ENCODE measurements around the gene TYROBP.
"Not testable (repeated sequence)": the region's sequence is repeated elsewhere in the genome, so short reads cannot be mapped to it uniquely, and the experiment has no call there.

TYROBP gene

GRCh38 chr19:35885904-35886303 is 22.2 kb downstream of the TYROBP start:
- intact Hi-C loops (cut with DNase I) = no loop called here
- no peak for DNase-seq

GRCh38 chr19:35885225-35885738 is 22.8 kb downstream of the TYROBP start:
- intact Hi-C loops (cut with DNase I) = no loop called here
- DNase-seq = no peak

- intact Hi-C loops (cut with DNase I) = loop anchor here (2.0 kb wide), 1 partner anchor 51 kb away; no protein-coding TSS in a partner anchor
- DNase-seq = no peak
These were observed 24.2 kb downstream of the TYROBP start for GRCh38 chr19:35883882-35884281.

GRCh38 chr19:35882114-35882832 is 25.8 kb downstream of the TYROBP start:
- intact Hi-C loops (cut with DNase I) = loop anchor here (2.0 kb wide), 1 partner anchor 53 kb away; no protein-coding TSS in a partner anchor
- peak in 18 of 42 donors; percentile 29 to 84 (median 68) for DNase-seq

- intact Hi-C loops (cut with DNase I) = no loop called here
- DNase-seq = peak; percentile 64 to 96 (median 85)
These were observed 28.3 kb downstream of the TYROBP start for GRCh38 chr19:35879770-35880317.

- intact Hi-C loops (cut with DNase I) = no loop called here
- no peak for DNase-seq
These were observed 29.0 kb downstream of the TYROBP start for GRCh38 chr19:35879068-35879467.

GRCh38 chr19:35874392-35874930 is 33.6 kb downstream of the TYROBP start:
- intact Hi-C loops (cut with DNase I) = no loop called here
- no peak for DNase-seq

- no peak for DNase-seq
- intact Hi-C loops (cut with DNase I) = no loop called here
These were observed 35.9 kb downstream of the TYROBP start for GRCh38 chr19:35872180-35872579.

- DNase-seq = no peak
- intact Hi-C loops (cut with DNase I) = no loop called here
These were observed 36.5 kb downstream of the TYROBP start for GRCh38 chr19:35871611-35872010.

GRCh38 chr19:35870798-35871197 is 37.3 kb downstream of the TYROBP start:
- intact Hi-C loops (cut with DNase I) = no loop called here

GRCh38 chr19:35870124-35870736 is 37.9 kb downstream of the TYROBP start:
- intact Hi-C loops (cut with DNase I) = not testable (repeated sequence)

More at GRCh38 chr19:35870798-35871197, 37.3 kb downstream of the TYROBP start:
- no peak for DNase-seq

GRCh38 chr19:35869327-35870123 is 38.6 kb downstream of the TYROBP start:
- intact Hi-C loops (cut with DNase I) = loop anchor here (5.0 kb wide), 1 partner anchor 92 kb away; the partner anchor contains the start of gene ARHGAP33
- DNase-seq = peak; percentile 84 to 97 (median 92)

More at GRCh38 chr19:35870124-35870736, 37.9 kb downstream of the TYROBP start:
- DNase-seq = peak in 33 of 42 donors; percentile 14 to 75 (median 52)

- DNase-seq = peak in 4 of 42 donors; percentile 14 to 34 (median 23)
- intact Hi-C loops (cut with DNase I) = loop anchor here (5.0 kb wide), 1 partner anchor 92 kb away; the partner anchor contains the start of gene ARHGAP33
These were observed 39.2 kb downstream of the TYROBP start for GRCh38 chr19:35868823-35869326.

- peak; percentile 82 to 98 (median 96) for DNase-seq
These were observed 39.8 kb downstream of the TYROBP start, which contains the start of gene APLP1 for GRCh38 chr19:35868172-35868822. Gene APLP1 (plus strand): TSS chr19:35868574. CDS start chr19:35868637, 63 bp downstream.

GRCh38 chr19:35863018-35863417 is 45.1 kb downstream of the TYROBP start:
- no peak for DNase-seq
- intact Hi-C loops (cut with DNase I) = no loop called here

More at GRCh38 chr19:35868172-35868822, 39.8 kb downstream of the TYROBP start, which contains the start of gene APLP1:
- intact Hi-C loops (cut with DNase I) = loop anchor here (5.0 kb wide), 1 partner anchor 91 kb away; the partner anchor contains the start of gene ARHGAP33

- no peak for DNase-seq
- intact Hi-C loops (cut with DNase I) = no loop called here
These were observed 45.6 kb downstream of the TYROBP start for GRCh38 chr19:35862528-35862927.

- no peak for DNase-seq
- intact Hi-C loops (cut with DNase I) = no loop called here
These were observed 46.4 kb downstream of the TYROBP start for GRCh38 chr19:35861640-35862160.
